ENCODE results near the gene KRTAP5-4.

KRTAP5-4 gene

DNA sequence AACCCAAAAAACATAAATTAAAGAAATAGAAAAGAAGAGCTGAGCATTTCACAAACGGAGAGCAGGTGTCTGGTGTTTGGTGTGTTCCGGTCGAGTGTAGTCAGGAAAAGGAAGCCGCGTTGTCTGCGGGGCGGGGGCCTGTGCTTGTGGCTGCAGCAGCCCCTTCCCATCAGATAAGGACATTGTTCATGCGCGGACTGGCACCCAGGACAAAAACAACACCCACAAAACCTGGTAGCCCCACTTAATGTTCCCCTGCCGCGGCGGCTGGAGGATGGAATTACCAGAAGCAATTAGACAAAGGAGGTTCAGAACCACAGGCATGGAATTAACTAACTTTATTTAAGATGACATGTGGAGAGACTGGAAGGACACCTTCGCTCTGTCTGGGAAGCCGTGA is 37.6 kb upstream of the KRTAP5-4 start:
- Histone ChIP-seq H2AFZ (ENCODE audit: low read depth, low read length) (no peak overlapping the region), H2BK12ac (ENCODE audit: low read length in 2 of 2) (peak overlapping the region in 1 of 2 experiments; percentile 63)
- 90% methylated on average over 14 of the region's 14 CpGs for WGBS

DNA sequence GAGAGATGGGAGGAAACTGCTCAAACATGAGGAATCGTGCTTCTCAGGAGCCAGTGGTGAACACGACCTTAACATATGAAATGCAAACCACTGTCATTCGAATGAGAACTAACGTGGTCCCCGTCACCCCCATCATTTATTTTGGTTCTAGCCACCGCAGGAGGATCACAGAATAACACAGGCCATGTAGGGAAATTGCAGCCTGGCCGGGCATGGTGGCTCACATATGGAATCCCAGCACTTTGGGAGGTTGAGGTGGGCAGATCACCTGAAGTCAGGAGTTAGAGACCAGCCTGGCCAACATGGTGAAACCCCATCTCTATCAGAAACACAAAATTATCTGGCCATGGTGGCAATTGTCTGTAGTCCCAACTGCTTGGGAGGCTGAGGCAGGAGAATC is 34.7 kb upstream of the KRTAP5-4 start:
- Histone ChIP-seq H3K18ac (ENCODE audit: low read depth in 1 of 2, low read length in 2 of 2) (peak overlapping the region in 1 of 2 experiments; percentile 13), H3K4me1 (ENCODE audit: control insufficient read depth, insufficient read depth, low read depth, low read length) (peaks cover 12% of the 10 kb centered on the region), H3K23ac (ENCODE audit: low read length in 2 of 2) (no peak overlapping the region), H3K4ac (ENCODE audit: low read depth in 1 of 2, low read length in 2 of 2) (no peak overlapping the region), H3K14ac (ENCODE audit: low read length in 2 of 2) (no peak overlapping the region), H3K79me1 (replicated peaks; ENCODE audit: low read length, poor library complexity, severe bottlenecking) (no peaks in the 10 kb centered on the region), H3K27me3 (ENCODE audit: control insufficient read depth in 1 of 2, insufficient read depth in 1 of 2, low read length in 2 of 2) (peaks cover 39 to 66% of the 10 kb centered on the region in 2 experiments), H2BK15ac (ENCODE audit: low read depth, poor library complexity, severe bottlenecking) (no peak overlapping the region), H2AK5ac (ENCODE audit: low read length, severe bottlenecking) (no peak overlapping the region), H3K4me2 (ENCODE audit: low read length, poor library complexity, severe bottlenecking) (no peak overlapping the region), H4K91ac (ENCODE audit: low read length) (peak overlapping the region; percentile 34), H2BK120ac (ENCODE audit: low read depth, low read length) (peak overlapping the region; percentile 29), H4K8ac (ENCODE audit: low read length) (no peak overlapping the region), H3K27ac (ENCODE audit: low read length, poor library complexity, severe bottlenecking) (no peak overlapping the region), H3K9ac (ENCODE audit: low read length) (no peak overlapping the region), H2BK5ac (ENCODE audit: low read depth, low read length, poor library complexity, severe bottlenecking) (no peak overlapping the region), H2BK12ac (ENCODE audit: low read length in 2 of 2) (peak overlapping the region in 1 of 2 experiments; percentile 46), H3K9me3 (ENCODE audit: control insufficient read depth, low read length) (no peaks in the 10 kb centered on the region), H2AFZ (ENCODE audit: low read depth, low read length) (no peak overlapping the region), H3K4me3 (ENCODE audit: insufficient read depth in 1 of 2, low read depth in 1 of 2, low read length in 2 of 2) (no peak overlapping the region), H3K36me3 (ENCODE audit: control insufficient read depth in 1 of 2, insufficient read depth in 2 of 2, low read depth in 1 of 2, low read length in 2 of 2) (no peaks in the 10 kb centered on the region)
- 91% methylated on average over 6 of the region's 7 CpGs for WGBS
- no peak for DNase-seq

More for the DNA sequence above, 37.6 kb upstream of the KRTAP5-4 start:
- H3K23ac ChIP-seq (ENCODE audit: low read length in 2 of 2), result no peak overlapping the region
- DNase-seq, result no peak
- H3K4ac ChIP-seq (ENCODE audit: low read depth in 1 of 2, low read length in 2 of 2), result no peak overlapping the region
- no peak overlapping the region for H2AK5ac ChIP-seq (ENCODE audit: low read length, severe bottlenecking)
- H2BK120ac ChIP-seq (ENCODE audit: low read depth, low read length), result no peak overlapping the region
- no peak overlapping the region for H4K8ac ChIP-seq (ENCODE audit: low read length)
- H3K27me3 ChIP-seq (ENCODE audit: control insufficient read depth in 1 of 2, insufficient read depth in 1 of 2, low read length in 2 of 2), result peaks cover 30 to 42% of the 10 kb centered on the region in 2 experiments
- no peak overlapping the region for H3K4me2 ChIP-seq (ENCODE audit: low read length, poor library complexity, severe bottlenecking)
- H3K4me3 ChIP-seq (ENCODE audit: insufficient read depth in 1 of 2, low read depth in 1 of 2, low read length in 2 of 2), result no peak overlapping the region
- H3K4me1 ChIP-seq (ENCODE audit: control insufficient read depth, insufficient read depth, low read depth, low read length), result peaks cover 7% of the 10 kb centered on the region
- no peak overlapping the region for H4K91ac ChIP-seq (ENCODE audit: low read length)
- no peaks in the 10 kb centered on the region for H3K9me3 ChIP-seq (ENCODE audit: control insufficient read depth, low read length)
- H2BK5ac ChIP-seq (ENCODE audit: low read depth, low read length, poor library complexity, severe bottlenecking), result no peak overlapping the region
- H3K79me1 ChIP-seq (replicated peaks; ENCODE audit: low read length, poor library complexity, severe bottlenecking), result no peaks in the 10 kb centered on the region
- no peak overlapping the region for H3K27ac ChIP-seq (ENCODE audit: low read length, poor library complexity, severe bottlenecking)
- no peak overlapping the region for H3K18ac ChIP-seq (ENCODE audit: low read depth in 1 of 2, low read length in 2 of 2)
- no peak overlapping the region for H3K14ac ChIP-seq (ENCODE audit: low read length in 2 of 2)
- H3K36me3 ChIP-seq (ENCODE audit: control insufficient read depth in 1 of 2, insufficient read depth in 2 of 2, low read depth in 1 of 2, low read length in 2 of 2), result no peaks in the 10 kb centered on the region
- H2BK15ac ChIP-seq (ENCODE audit: low read depth, poor library complexity, severe bottlenecking), result no peak overlapping the region
- H3K9ac ChIP-seq (ENCODE audit: low read length), result no peak overlapping the region

- Histone ChIP-seq H2BK15ac (ENCODE audit: low read depth, poor library complexity, severe bottlenecking) (peak overlapping the region; percentile 60), H4K8ac (ENCODE audit: low read length) (peak overlapping the region; percentile 47)
- WGBS, result 83% methylated on average over 8 of the region's 9 CpGs
Measured at GRCh38 chr11:1656061-1656441, 34.1 kb upstream of the KRTAP5-4 start.

DNA sequence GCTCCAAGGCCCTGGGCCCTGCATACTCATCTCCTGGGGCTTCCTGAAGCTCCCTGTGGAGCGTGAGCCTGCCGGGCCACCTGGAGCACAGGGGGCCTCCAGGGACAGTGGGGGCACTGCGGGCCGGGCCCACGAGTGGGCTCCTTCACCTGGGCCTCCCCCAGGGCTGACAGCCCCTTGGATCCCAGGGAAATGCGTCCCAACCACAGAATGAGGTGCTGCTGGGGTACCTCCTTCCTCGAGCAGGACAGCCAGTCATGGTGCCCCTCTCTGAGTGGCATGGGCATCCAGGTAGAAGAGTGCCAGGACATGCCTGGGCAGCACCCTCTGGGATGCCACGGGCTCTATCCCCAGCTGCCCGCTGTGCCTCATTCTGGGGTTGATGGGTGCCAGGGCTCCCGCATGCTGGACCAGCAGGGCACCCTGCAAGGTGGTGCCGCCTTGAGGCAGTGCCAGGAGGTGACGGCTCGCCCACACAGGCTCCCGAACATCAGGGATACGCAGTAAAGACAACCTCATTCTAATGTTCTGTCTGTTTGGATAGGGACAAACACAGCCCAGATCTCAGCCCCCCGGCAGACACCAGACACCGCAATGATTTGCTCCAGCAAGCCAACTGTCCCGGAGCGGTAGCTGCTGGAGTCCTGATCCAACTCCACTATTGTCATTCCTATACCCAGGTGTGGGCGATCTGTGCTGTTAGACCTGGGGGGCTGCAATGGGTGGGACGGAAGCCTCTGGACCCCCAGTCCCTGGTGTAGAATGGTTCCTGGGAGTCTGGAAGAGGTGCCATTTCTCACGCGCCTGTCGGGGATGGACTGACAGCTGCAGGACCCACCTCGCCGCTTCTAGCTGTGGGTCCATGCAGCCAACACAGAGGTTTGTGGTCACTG is 33.5 kb upstream of the KRTAP5-4 start:
- no peak overlapping the region for H2AFZ ChIP-seq (ENCODE audit: low read depth, low read length)
- H4K8ac ChIP-seq (ENCODE audit: low read length), result peak overlapping the region; percentile 47
- H2BK120ac ChIP-seq (ENCODE audit: low read depth, low read length), result peak overlapping the region; percentile 97
- H2AK5ac ChIP-seq (ENCODE audit: low read length, severe bottlenecking), result no peak overlapping the region
- H3K23ac ChIP-seq (ENCODE audit: low read length in 2 of 2), result peak overlapping the region in 1 of 2 experiments; percentile 65
- H3K27me3 ChIP-seq (ENCODE audit: control insufficient read depth in 1 of 2, insufficient read depth in 1 of 2, low read length in 2 of 2), result peaks cover 44 to 76% of the 10 kb centered on the region in 2 experiments
- H2BK15ac ChIP-seq (ENCODE audit: low read depth, poor library complexity, severe bottlenecking), result peak overlapping the region; percentile 71
- H3K14ac ChIP-seq (ENCODE audit: low read length in 2 of 2), result peak overlapping the region in 1 of 2 experiments; percentile 98
- 76% methylated on average over 26 of the region's 26 CpGs for WGBS
- peaks cover 12% of the 10 kb centered on the region for H3K4me1 ChIP-seq (ENCODE audit: control insufficient read depth, insufficient read depth, low read depth, low read length)
- no peaks in the 10 kb centered on the region for H3K79me1 ChIP-seq (replicated peaks; ENCODE audit: low read length, poor library complexity, severe bottlenecking)
- peak overlapping the region; percentile 87 to 99 for H2BK12ac ChIP-seq (ENCODE audit: low read length in 2 of 2)
- H3K4me2 ChIP-seq (ENCODE audit: low read length, poor library complexity, severe bottlenecking), result no peak overlapping the region
- H3K27ac ChIP-seq (ENCODE audit: low read length, poor library complexity, severe bottlenecking), result no peak overlapping the region
- peak overlapping the region; percentile 99 for H4K91ac ChIP-seq (ENCODE audit: low read length)
- no peak overlapping the region for H2BK5ac ChIP-seq (ENCODE audit: low read depth, low read length, poor library complexity, severe bottlenecking)
- no peaks in the 10 kb centered on the region for H3K9me3 ChIP-seq (ENCODE audit: control insufficient read depth, low read length)
- no peak overlapping the region for H3K9ac ChIP-seq (ENCODE audit: low read length)
- DNase-seq, result no peak
- H3K4me3 ChIP-seq (ENCODE audit: insufficient read depth in 1 of 2, low read depth in 1 of 2, low read length in 2 of 2), result no peak overlapping the region
- H3K18ac ChIP-seq (ENCODE audit: low read depth in 1 of 2, low read length in 2 of 2), result peak overlapping the region; percentile 95 to 97
- H3K36me3 ChIP-seq (ENCODE audit: control insufficient read depth in 1 of 2, insufficient read depth in 2 of 2, low read depth in 1 of 2, low read length in 2 of 2), result no peaks in the 10 kb centered on the region
- H3K4ac ChIP-seq (ENCODE audit: low read depth in 1 of 2, low read length in 2 of 2), result peak overlapping the region; percentile 73 to 84

More at GRCh38 chr11:1656061-1656441, 34.1 kb upstream of the KRTAP5-4 start:
- Histone ChIP-seq H3K23ac (ENCODE audit: low read length in 2 of 2) (peak overlapping the region in 1 of 2 experiments; percentile 43), H3K27ac (ENCODE audit: low read length, poor library complexity, severe bottlenecking) (no peak overlapping the region), H2AFZ (ENCODE audit: low read depth, low read length) (no peak overlapping the region), H2AK5ac (ENCODE audit: low read length, severe bottlenecking) (no peak overlapping the region), H3K4me1 (ENCODE audit: control insufficient read depth, insufficient read depth, low read depth, low read length) (peaks cover 12% of the 10 kb centered on the region), H3K36me3 (ENCODE audit: control insufficient read depth in 1 of 2, insufficient read depth in 2 of 2, low read depth in 1 of 2, low read length in 2 of 2) (no peaks in the 10 kb centered on the region), H3K9ac (ENCODE audit: low read length) (no peak overlapping the region), H2BK5ac (ENCODE audit: low read depth, low read length, poor library complexity, severe bottlenecking) (no peak overlapping the region), H3K4me3 (ENCODE audit: insufficient read depth in 1 of 2, low read depth in 1 of 2, low read length in 2 of 2) (no peak overlapping the region), H2BK120ac (ENCODE audit: low read depth, low read length) (peak overlapping the region; percentile 29), H4K91ac (ENCODE audit: low read length) (peak overlapping the region; percentile 99), H3K4ac (ENCODE audit: low read depth in 1 of 2, low read length in 2 of 2) (peak overlapping the region; percentile 73 to 95), H2BK12ac (ENCODE audit: low read length in 2 of 2) (peak overlapping the region; percentile 46 to 99), H3K79me1 (replicated peaks; ENCODE audit: low read length, poor library complexity, severe bottlenecking) (no peaks in the 10 kb centered on the region), H3K9me3 (ENCODE audit: control insufficient read depth, low read length) (no peaks in the 10 kb centered on the region), H3K14ac (ENCODE audit: low read length in 2 of 2) (peak overlapping the region in 1 of 2 experiments; percentile 95), H3K4me2 (ENCODE audit: low read length, poor library complexity, severe bottlenecking) (no peak overlapping the region), H3K18ac (ENCODE audit: low read depth in 1 of 2, low read length in 2 of 2) (peak overlapping the region; percentile 95 to 97), H3K27me3 (ENCODE audit: control insufficient read depth in 1 of 2, insufficient read depth in 1 of 2, low read length in 2 of 2) (peaks cover 42 to 72% of the 10 kb centered on the region in 2 experiments)
- no peak for DNase-seq

Data from mesenchymal stem cell (in vitro differentiated cells and primary cell).